ENCODE results near the gene FAP. TPM values are rescaled to one million over a fixed set of nuclear protein-coding genes. Genes with fewer than 3 reads are reported as not detected.

FAP gene
- total and polyA plus RNA-seq, 2 donors (not counting 1 experiment from before 2014, with no cell fraction given) = not detected

DNA sequence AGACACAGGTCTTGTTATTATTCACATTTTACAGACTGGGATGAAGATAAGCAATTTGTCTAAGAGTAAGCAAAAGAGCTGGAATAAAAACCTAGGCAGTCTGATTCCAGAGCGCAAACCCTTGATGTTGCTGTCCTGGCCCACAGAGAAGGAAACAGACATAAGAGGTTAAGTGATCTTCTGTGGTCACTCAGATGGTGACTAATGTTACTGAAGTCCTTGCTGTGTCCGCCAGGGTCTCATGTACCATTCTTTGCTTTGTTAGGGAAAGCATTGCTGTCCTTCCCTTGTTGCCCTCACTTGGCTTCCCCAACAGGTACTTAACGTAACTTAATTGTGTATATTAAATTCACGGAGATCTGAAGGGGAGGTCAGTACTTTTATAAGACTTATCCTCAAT lies 14.9 kb upstream of the FAP start:
- Mint-ChIP-seq H3K27me3 (no peaks in the 10 kb centered on the region), H3K4me1 (peaks cover 9% of the 10 kb centered on the region), H3K27ac (no peak overlapping the region), H3K9me3 (ENCODE audit: insufficient read depth) (no peaks in the 10 kb centered on the region), H3K4me3 (no peak overlapping the region)
- Histone ChIP-seq H3K4me1 (ENCODE audit: control insufficient read depth in 2 of 2, insufficient read depth in 2 of 2, low read length in 2 of 2) (peaks cover 6 to 9% of the 10 kb centered on the region in 2 donors), H3K79me2 (ENCODE audit: control insufficient read depth, insufficient read depth, low read length) (no peaks in the 10 kb centered on the region), H2AFZ (ENCODE audit: insufficient read depth, low read depth, low read length, poor library complexity, severe bottlenecking) (no peak overlapping the region), H3K27ac (ENCODE audit: low read length in 2 of 2) (no peak overlapping the region), H3K27me3 (replicated peaks in 1 of 4; ENCODE audit: control extremely low read depth in 1 of 4, control insufficient read depth in 3 of 4, insufficient read depth in 4 of 4, low read length in 3 of 4) (no peaks in the 10 kb centered on the region), H3K36me3 (replicated peaks in 1 of 2; ENCODE audit: control extremely low read depth in 1 of 2, control insufficient read depth in 1 of 2, extremely low read depth in 1 of 2, insufficient read depth in 2 of 2, low read length in 1 of 2) (no peaks in the 10 kb centered on the region), H4K20me1 (ENCODE audit: control insufficient read depth, insufficient read depth, low read length, poor library complexity, severe bottlenecking) (no peaks in the 10 kb centered on the region), H3K4me2 (replicated peaks; ENCODE audit: low read depth, low read length, poor library complexity, severe bottlenecking) (no peak overlapping the region), H3K9ac (ENCODE audit: low read length) (no peak overlapping the region), H3K4me3 (ENCODE audit: control extremely low read depth in 1 of 5, extremely low read depth in 1 of 5, insufficient read depth in 1 of 5, low read depth in 2 of 5, low read length in 4 of 5) (no peak overlapping the region), H3K9me3 (ENCODE audit: control extremely low read depth in 1 of 3, control insufficient read depth in 2 of 3, insufficient read depth in 1 of 3, low read length in 2 of 3) (peaks cover 0 to 2% (median 1%) of the 10 kb centered on the region in 3 donors)
- ChIA-PET POLR2A (no interaction called here), CTCF (interaction anchor here (1.2 kb wide), 1 partner anchor 40 kb away, joined by 3 read pairs; no protein-coding TSS in a partner anchor)
- WGBS (ENCODE audit: insufficient coverage) = 100% methylated on average over 2 of the region's 4 CpGs
- ATAC-seq (ENCODE audit: low read depth) (no peak), DNase-seq (no peak)
- intact Hi-C loops (cut with micrococcal nuclease) = no loop called here
- TF ChIP-seq, protein P1, sequence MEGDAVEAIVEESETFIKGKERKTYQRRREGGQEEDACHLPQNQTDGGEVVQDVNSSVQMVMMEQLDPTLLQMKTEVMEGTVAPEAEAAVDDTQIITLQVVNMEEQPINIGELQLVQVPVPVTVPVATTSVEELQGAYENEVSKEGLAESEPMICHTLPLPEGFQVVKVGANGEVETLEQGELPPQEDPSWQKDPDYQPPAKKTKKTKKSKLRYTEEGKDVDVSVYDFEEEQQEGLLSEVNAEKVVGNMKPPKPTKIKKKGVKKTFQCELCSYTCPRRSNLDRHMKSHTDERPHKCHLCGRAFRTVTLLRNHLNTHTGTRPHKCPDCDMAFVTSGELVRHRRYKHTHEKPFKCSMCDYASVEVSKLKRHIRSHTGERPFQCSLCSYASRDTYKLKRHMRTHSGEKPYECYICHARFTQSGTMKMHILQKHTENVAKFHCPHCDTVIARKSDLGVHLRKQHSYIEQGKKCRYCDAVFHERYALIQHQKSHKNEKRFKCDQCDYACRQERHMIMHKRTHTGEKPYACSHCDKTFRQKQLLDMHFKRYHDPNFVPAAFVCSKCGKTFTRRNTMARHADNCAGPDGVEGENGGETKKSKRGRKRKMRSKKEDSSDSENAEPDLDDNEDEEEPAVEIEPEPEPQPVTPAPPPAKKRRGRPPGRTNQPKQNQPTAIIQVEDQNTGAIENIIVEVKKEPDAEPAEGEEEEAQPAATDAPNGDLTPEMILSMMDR (IDR thresholded peaks at IDR 0.05) = no peak
- no peak for TF ChIP-seq EZH2 (IDR thresholded peaks at IDR 0.05; ENCODE audit: borderline replicate concordance, insufficient read depth, low read depth, low read length, poor library complexity, severe bottlenecking)

DNA sequence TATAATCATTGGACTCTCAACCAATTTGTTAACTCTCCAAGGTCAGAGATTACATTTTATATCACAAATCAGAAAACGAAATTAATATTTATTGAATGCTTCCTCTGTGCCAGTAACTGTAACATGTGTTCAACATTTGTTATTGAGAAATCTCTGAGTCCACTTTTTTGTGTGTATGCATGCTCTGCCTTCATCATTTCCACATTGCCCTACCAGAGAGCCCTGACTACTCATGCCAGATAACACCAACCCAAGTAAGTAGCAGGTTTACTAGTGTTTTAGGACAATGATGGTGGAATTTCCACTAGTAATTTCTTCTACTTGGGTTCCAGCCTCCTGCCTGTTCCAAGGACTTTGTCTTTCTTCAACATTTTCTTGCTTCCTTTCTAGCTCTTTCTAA lies 14.2 kb upstream of the FAP start:
- peaks cover 9% of the 10 kb centered on the region for H3K4me1 Mint-ChIP-seq
- H3K27ac Mint-ChIP-seq = no peak overlapping the region
- peaks cover 0 to 2% (median 1%) of the 10 kb centered on the region in 3 donors for H3K9me3 ChIP-seq (ENCODE audit: control extremely low read depth in 1 of 3, control insufficient read depth in 2 of 3, insufficient read depth in 1 of 3, low read length in 2 of 3)
- H3K27me3 Mint-ChIP-seq = no peaks in the 10 kb centered on the region
- H2AFZ ChIP-seq (ENCODE audit: insufficient read depth, low read depth, low read length, poor library complexity, severe bottlenecking) = no peak overlapping the region
- ATAC-seq (ENCODE audit: low read depth) (no peak), DNase-seq (no peak)
- intact Hi-C loops (cut with micrococcal nuclease) = no loop called here
- no peak overlapping the region for H3K4me3 ChIP-seq (ENCODE audit: control extremely low read depth in 1 of 5, extremely low read depth in 1 of 5, insufficient read depth in 1 of 5, low read depth in 2 of 5, low read length in 4 of 5)
- POLR2A ChIA-PET = no interaction called here
- CTCF ChIA-PET = interaction anchor here (1.2 kb wide), 1 partner anchor 41 kb away, joined by 3 read pairs; no protein-coding TSS in a partner anchor
- no peaks in the 10 kb centered on the region for H3K36me3 ChIP-seq (replicated peaks in 1 of 2; ENCODE audit: control extremely low read depth in 1 of 2, control insufficient read depth in 1 of 2, extremely low read depth in 1 of 2, insufficient read depth in 2 of 2, low read length in 1 of 2)
- H3K4me3 Mint-ChIP-seq = no peak overlapping the region
- H4K20me1 ChIP-seq (ENCODE audit: control insufficient read depth, insufficient read depth, low read length, poor library complexity, severe bottlenecking) = no peaks in the 10 kb centered on the region
- TF ChIP-seq, protein P1 (IDR thresholded peaks at IDR 0.05) = no peak
- TF ChIP-seq EZH2 (IDR thresholded peaks at IDR 0.05; ENCODE audit: borderline replicate concordance, insufficient read depth, low read depth, low read length, poor library complexity, severe bottlenecking) = no peak
- no peaks in the 10 kb centered on the region for H3K27me3 ChIP-seq (replicated peaks in 1 of 4; ENCODE audit: control extremely low read depth in 1 of 4, control insufficient read depth in 3 of 4, insufficient read depth in 4 of 4, low read length in 3 of 4)
- H3K79me2 ChIP-seq (ENCODE audit: control insufficient read depth, insufficient read depth, low read length) = no peaks in the 10 kb centered on the region
- no peak overlapping the region for H3K4me2 ChIP-seq (replicated peaks; ENCODE audit: low read depth, low read length, poor library complexity, severe bottlenecking)
- H3K4me1 ChIP-seq (ENCODE audit: control insufficient read depth in 2 of 2, insufficient read depth in 2 of 2, low read length in 2 of 2) = peaks cover 6 to 9% of the 10 kb centered on the region in 2 donors
- no peak overlapping the region for H3K27ac ChIP-seq (ENCODE audit: low read length in 2 of 2)
- no CpG with 5 or more reads among the region's 1 CpG for WGBS (ENCODE audit: insufficient coverage)
- no peaks in the 10 kb centered on the region for H3K9me3 Mint-ChIP-seq (ENCODE audit: insufficient read depth)
- H3K9ac ChIP-seq (ENCODE audit: low read length) = no peak overlapping the region
